GM12875 (cell line): ENCODE data around the gene PTPRM.

ENCODE experiments used
- H3K4me3 ChIP-seq: one replicate; pipeline ENCODE4 v1.5.1; 2011; ENCODE audit warnings: low read depth, low read length, control low read depth
- CTCF ChIP-seq: IDR thresholded peaks from 2 replicates; pipeline ENCODE4 v1.5.1; 2011; ENCODE audit warnings: low read depth, mild to moderate bottlenecking, control low read depth, inconsistent platforms, low read length, moderate library complexity, borderline replicate concordance; ENCODE audit not compliant: insufficient read depth

PTPRM gene

GRCh38 chr18:7758764-7759163 lies 191.6 kb downstream of the PTPRM start:
- TF ChIP-seq CTCF: no peak
- H3K4me3 ChIP-seq: no peak overlapping the region

GRCh38 chr18:7760967-7761948 lies 194.1 kb downstream of the PTPRM start:
- H3K4me3 ChIP-seq: no peak overlapping the region
- no peak for TF ChIP-seq CTCF

- TF ChIP-seq CTCF: no peak
- no peak overlapping the region for H3K4me3 ChIP-seq
Measured at GRCh38 chr18:7764405-7764804, 197.3 kb downstream of the PTPRM start.

GRCh38 chr18:7766346-7766745 lies 199.2 kb downstream of the PTPRM start:
- no peak overlapping the region for H3K4me3 ChIP-seq
- TF ChIP-seq CTCF: no peak

GRCh38 chr18:7766817-7767216 lies 199.7 kb downstream of the PTPRM start:
- TF ChIP-seq CTCF: no peak
- H3K4me3 ChIP-seq: no peak overlapping the region

GRCh38 chr18:7770908-7771307 lies 203.8 kb downstream of the PTPRM start:
- no peak overlapping the region for H3K4me3 ChIP-seq
- TF ChIP-seq CTCF: no peak

GRCh38 chr18:7772510-7772888 lies 205.4 kb downstream of the PTPRM start:
- no peak for TF ChIP-seq CTCF
- H3K4me3 ChIP-seq: no peak overlapping the region
